HG03064 (cell line): Measurements from ENCODE around the gene HS3ST3B1.

ENCODE experiments used
- ATAC-seq: cut with Tn5 transposase; IDR thresholded peaks from one replicate; pipeline ENCODE4 v1.9.1; 2021; ENCODE audit warnings: low read depth; ENCODE audit not compliant: unreplicated experiment

Gene HS3ST3B1

GRCh38 chr17:14302431-14303099 is 1.7 kb downstream of the HS3ST3B1 start:
- no peak for ATAC-seq

GRCh38 chr17:14303343-14304221 is 2.7 kb downstream of the HS3ST3B1 start:
- no peak for ATAC-seq

DNA sequence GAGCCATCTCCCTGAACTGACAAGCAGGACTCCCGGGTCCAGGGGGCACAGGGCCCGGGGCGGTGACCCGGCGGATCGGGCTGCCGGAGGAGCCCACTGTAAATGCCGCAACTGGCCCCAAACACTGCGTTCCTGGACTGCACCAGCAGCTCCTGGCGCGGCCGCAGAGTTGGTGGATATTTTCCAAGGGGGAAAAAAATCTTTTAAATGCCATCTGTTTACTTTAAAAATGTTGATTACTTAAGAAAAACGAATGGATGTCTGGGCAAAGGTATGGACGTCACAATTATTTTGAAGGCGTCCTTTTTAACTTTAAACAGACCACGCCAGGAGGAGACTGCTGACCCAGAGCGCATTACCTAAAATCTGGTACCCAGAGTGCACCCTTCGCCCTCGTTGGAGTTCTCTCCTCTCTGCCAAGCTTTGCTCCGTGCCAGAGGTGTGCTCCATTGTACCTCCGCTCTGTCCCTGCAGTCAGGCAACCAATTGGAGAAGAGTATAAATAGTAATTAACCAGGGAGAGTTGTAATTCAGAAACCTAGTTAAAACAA is 3.4 kb downstream of the HS3ST3B1 start:
- ATAC-seq: no peak

DNA sequence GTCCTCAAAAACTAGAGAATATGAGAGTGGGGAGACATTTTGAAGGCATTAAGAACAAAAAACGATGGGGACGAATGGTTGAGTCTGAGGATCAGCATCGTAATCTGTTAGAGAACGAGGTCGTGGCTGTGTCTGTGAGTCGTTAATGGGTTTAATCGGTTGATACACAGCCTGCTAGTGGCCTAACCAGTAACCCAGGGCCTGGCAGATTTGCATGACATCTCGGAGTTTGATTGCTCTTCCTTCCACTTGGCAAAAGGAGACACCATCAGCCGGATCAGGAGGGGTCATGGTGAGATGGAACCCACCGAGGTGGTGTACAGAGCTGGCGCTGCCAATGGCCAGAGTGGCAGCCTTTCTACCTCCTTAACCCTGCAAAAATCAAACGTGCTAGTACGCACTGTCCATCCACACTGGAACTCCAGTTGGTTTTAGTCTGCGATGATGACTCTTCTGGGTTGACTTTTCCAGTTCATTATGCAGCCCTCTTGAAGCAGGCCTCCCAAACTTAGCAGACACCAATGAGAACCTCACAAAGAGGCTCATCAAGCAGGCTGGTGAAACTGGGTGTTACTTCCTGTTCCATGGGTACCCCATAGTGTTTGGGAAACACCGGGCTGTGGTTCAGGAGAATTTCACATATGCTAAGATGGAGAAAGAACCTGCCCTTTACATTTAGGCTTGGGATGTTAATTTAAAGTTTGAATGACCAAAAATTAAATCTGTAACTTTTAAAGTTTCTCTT is 4.1 kb downstream of the HS3ST3B1 start:
- no peak for ATAC-seq

DNA sequence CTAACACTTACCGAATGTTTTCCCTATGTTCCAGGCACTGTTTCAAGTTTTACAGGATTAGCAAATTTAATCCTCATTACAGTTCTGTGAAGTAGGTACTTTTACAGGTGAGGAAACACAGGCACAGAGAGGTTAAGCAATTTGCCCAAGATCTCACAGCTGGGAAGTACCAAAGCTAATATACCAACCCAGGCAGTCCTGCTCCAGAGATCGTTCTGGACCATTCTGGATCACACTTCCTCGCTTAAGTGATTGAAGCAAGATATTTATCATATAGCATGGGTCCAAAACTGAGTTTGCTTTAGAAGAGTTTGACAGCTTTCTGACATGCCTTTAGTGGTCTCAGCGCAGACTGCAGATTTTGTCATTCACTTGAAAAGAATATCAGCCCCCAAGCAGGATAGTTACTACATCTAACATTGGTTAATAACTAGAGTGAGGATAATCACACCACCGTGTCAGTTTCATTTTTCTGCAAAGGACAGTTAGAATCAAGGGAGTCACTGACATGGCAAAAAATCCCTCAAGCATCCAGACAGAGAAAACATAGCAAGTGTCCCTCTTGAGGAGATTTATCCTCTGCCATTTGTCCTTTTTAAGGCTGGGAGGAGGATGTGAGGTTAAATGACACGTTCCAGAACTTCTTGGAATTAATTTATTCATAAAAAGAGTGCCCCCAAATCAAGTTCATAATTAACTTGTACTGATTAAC is 5.1 kb downstream of the HS3ST3B1 start:
- no peak for ATAC-seq

- ATAC-seq: no peak
These were observed 5.7 kb downstream of the HS3ST3B1 start for GRCh38 chr17:14306596-14306995.

DNA sequence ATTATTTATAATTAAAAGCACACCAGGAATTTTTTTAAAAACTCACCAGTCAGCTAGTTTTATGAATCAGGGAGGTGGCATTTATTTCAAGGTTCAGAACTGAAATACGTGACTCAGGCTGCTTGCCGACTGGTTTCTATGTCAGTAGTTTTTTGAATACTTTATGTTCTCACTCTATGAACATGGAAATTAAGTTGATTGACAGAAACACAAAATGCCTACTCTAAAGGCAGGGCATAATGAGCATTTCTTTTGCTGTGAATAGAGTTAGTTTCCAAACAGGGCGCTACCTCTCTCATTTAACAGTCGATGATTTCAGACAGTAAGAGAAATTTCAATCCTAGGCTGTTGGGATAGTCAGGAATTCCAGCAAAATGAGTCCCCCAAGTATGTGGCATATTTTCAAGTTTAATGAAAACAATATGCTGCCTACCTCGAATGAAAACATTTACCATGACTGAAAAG is 6.7 kb downstream of the HS3ST3B1 start:
- no peak for ATAC-seq

DNA sequence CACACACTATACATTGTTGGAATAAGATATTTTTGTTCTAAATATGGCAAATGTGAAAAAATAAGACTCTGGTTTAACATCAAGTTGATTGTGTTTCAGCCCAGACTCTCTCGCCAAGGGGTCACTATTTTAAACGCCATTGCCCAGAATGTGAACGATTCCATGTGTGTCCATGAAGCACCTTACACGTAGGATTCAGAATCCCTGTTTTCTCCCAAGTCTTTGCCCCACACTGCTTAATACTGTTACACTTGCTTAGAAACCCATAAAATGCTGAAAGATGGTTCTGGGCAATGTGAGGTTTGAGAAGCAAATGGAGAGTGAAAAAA is 7.7 kb downstream of the HS3ST3B1 start:
- no peak for ATAC-seq

DNA sequence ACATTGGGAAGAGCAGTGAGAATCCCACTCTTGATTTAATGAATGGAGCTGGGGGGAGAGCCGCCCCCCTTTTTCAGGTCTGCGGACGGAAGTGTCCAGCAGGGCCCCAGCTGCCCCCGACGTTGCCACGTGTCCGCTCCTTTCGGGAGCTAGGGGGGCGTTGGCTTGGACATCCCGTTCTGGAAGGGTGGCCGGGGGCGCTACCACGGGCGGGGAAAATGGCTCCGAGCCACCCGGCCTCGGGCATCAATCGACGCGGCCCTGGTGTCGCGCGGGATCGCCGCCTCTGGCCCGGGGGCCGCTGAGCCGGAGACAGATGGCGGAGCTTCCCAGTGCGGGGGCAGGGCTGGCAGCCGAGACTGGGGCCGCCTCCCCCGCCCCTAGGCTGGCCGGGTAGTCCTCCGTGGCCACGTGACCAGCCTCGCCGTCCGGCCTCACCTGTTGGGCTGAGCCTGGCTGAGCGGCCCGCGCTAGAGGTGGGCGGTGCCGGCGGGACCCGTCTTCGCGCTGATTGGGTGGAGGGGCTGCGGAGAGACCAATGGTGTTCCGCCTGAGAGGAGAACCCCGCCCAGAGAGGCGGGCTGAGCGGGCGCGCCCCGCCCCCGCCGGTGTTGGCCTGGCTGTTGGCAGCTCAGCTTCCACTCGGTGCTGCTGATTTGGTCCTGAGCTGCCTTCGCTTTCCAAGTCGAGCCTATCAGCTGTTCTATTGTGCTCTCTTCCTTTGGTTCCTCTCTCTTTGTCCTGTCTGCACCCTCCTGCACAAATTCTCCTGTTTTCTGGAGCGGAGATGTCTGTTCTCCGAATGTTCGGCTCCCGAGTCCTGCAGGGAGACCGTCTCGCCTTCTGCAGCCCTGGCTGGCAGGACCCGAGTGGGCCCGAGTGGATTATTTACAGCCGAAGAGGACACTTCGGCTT is 8.3 kb downstream of the HS3ST3B1 start:
- no peak for ATAC-seq

DNA sequence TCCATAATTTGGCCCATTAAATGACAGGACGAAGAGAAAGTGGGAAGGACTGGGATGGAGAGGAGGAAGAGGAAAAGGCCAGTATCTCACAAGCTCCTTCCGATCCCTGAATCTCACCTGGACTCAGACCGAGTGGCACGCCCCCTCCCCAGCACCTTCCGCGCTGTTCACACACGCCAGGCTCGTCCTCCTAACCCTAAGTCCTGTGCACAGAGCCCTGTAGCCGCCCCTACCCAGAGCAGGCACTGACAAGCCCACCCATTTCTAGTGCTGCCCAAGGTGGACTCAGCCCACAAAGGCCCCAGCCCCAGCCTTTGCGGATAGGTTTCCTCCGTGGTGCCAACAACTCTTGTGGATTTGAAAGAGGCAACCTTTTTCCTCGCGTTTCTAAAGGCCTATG is 9.2 kb downstream of the HS3ST3B1 start:
- ATAC-seq: no peak

DNA sequence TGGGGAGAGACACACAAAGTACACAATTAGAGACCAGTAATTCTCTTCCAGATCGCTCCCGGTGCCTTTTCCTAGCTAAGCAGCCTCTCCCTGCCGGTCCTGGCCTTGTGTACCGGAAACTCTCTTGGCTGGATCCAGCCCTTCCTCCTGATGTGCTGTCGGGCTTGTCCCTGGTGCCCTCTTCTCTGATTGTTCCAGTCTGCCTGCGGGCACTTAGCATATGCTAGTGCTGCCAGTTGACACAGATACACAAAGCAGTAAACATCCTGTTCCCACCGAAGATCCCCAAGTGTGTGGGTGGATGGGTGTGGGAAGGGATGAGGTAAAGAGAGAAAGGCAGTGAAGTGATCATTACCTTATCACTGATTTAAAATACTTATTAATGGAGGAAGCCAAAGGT is 9.7 kb downstream of the HS3ST3B1 start:
- no peak for ATAC-seq

DNA sequence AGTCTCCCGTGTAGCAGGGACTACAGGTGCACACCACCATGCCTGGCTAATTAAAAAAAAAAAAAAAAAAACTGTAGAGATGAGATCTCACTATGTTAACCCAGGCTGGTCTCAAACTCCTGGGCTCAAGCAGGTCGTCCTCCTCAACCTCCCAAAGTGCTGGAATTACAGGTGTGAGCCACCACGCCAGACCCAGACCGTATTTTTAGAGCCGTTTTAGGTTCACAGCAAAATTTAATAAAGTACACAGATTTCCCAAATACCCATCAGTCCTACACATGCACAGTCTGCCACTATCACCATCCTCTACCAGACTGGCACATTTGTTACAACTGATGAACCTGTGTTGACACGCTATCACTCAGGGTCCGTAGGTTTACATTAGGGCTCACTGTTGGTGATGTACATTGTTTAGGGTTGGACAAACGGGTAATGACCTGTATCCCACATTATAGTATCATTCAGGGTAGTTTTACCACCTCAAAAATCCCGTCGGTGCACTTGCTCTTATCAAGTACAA is 10.4 kb downstream of the HS3ST3B1 start:
- ATAC-seq: no peak

DNA sequence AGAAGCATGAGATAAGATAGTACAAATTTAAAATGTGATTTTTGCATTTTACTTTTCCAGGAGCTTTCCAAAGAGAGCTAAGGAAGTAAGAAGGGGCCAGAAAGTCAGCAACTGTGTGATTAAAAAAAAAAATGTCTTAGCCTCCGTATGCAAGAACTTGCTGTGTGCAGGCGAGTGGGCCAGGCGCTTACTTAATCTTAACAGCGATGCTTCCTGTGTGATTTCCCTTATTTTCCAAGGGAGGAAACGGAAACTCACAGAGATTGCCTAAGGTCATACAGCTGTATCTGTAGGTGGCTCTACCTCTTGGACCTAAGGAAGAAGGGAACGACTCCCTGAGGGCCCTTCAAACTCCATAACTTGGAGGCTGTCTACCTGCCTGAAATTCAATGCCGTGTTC is 11.1 kb downstream of the HS3ST3B1 start:
- no peak for ATAC-seq

DNA sequence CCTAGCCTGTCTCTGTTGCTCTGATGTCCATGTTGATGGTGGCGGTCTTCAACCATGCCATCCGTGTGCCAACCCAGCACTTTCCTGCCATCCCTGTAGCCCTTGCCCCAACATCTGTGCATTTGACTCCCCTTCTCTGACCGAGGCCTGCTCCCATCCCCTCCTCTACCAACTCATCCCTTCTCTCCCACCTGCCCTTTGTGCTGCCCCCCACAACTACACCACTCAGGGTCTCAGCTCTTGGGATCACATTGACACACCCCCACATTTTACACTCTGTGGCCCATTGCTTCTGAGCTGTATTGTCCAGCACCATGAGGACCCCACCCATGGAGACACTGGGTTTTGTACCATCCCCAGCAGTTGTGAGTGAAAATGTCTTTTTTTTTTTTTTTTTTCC is 11.6 kb downstream of the HS3ST3B1 start:
- ATAC-seq: no peak

DNA sequence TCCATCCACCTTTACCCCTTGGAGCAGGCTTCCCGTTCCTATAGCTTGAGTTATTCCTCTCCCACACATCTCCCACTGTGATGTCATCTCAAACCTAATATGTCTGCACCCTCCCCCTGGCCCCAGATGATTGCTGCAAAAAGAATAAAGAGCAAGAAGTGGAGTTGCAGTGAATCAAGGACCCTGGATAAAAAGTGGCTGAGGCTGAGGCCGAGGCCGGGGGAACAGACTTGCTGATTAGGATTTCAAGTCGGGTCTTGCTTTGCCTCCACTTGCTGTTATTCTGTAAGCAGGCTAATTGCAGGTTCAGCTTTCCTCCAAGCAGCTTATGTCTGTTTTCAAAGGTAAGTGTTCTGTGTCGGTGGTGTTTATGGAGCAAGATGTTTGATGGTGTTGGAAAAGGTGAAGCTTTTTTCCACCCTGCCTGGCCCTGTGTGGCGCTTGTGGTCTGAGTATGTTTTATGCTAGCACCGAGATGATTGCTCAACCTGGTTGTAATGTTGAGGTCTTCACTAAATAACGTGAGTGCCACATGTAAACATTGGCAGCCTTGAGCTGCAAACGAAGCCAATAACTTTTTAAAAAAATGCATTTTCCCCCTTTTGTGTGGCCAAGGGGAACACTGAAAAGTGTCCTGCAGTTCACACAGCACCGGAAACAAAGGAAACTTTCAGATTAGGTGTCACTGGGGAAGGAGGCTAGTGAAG is 15.4 kb downstream of the HS3ST3B1 start:
- no peak for ATAC-seq

GRCh38 chr17:14317383-14317782 is 16.5 kb downstream of the HS3ST3B1 start:
- ATAC-seq: no peak

DNA sequence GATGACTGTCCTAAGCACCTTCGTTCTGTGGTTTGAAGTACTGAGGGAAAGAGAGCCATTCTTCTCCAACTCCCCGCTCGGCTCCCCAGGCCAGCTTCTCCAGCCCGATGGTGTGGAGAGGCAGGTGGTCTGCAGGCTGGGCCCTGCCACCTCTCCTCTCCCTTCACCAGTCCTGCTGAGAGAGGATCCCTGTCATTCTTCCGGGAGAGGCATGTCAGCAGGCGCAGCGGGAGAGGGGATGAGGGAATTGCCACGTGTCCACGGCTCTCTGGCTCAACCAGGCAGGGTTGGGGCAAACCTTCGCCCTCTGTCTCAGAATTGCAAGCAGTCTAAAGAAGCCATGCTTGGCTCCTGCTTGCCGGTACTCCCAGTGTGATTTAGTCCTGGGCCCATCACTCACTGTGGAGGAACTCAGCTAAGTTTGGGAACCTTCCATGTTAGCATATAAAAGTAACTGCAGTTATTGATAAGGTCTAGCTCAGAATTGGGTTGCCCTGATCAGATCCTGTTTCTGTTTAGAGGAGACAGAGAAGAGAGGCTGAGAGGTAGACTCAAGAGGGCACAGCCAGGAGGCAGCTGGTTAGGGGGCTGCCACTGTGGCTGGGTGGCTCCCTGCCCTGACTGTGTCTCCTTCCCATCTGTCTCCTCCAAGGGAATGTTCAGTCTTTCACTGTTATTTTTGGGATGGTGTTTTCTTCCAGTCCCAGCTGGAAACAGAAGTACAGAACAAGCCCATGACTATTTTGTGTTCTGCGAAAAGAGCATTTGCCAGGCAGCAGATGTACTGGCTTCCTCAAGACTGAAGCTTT is 17.4 kb downstream of the HS3ST3B1 start:
- ATAC-seq: no peak

DNA sequence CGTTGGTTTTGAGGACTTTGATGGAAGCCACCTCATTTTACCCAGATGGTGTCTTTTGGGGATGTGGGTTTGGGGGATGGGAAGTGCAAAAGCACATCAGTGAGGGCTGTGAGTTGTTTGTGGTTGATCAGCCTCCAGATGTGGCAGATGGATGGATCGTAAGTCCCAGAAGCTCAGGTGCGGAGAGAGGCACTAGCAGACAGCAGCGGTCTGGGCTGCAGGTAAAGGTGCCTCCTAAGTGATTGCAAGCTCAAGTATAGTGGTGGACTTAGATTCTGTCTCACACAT is 18.0 kb downstream of the HS3ST3B1 start:
- no peak for ATAC-seq
